NCI-H1048 (cell line): ENCODE data around the gene ZBTB20.

Experiments
- DNase-seq: peaks from one replicate; lab custom pipeline; 2025; lab: John Stamatoyannopoulos, UW

ZBTB20 gene

DNA sequence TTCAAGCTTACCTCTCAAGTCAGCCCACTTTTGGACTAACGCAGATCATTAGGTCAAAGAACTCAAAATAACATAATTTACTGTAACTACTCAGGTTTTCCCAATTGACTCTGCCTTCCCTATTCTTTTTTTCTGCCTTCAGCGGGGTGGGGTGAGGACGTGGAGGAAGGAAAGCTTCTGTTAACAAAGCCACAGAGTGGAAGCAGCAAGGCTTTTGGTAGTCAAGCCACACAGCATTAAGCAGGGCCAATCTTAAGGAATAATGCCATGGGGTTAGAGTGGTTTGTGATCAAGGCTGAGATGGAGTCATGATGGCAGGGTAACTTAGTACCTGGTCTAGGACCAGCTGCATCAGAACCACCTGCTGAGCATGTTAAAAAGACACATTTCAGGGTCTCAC, 575.7 kb downstream of the ZBTB20 start:
- DNase-seq, result no peak

DNA sequence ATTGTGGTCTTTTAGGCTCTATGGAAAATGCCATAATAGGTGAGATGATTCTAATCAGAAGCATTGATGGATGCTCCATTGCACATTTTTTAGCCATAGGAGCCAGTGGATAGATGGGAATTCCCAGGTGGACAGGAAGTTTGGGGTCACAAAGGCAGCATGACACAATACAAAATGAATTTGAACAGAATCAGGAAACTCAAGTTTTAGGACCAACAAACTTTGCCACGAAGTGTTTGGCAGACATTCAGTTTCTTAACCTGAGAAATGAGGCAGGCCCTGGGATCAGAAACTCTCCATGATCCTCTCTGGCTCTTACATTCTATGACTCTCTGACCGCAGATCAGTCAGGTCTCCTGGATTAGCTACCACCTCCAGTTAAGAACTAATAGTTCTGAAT, 577.9 kb downstream of the ZBTB20 start:
- no peak for DNase-seq

GRCh38 chr3:114567771-114568170, 579.3 kb downstream of the ZBTB20 start:
- DNase-seq, result no peak

DNA sequence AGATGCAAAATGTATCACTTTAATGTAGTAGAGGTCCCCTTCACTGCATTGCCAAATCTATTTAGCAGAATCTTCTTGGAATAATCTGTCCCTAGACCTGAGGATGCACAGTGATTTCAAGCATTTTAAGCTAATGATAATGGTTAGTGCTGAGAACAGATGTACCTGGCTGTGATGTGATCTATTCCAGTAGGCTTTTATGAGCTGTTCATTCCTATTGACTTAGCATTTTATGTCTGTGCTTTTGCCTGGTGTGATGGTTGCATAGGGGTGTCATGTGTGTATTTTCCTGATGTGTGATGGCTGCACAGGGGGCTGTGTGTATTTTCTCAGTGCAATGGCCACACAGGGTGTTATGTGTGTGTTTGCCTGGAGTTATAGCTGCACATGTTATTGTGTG, 580.3 kb downstream of the ZBTB20 start:
- DNase-seq, result no peak

GRCh38 chr3:114566162-114566755, 580.8 kb downstream of the ZBTB20 start:
- DNase-seq, result no peak

DNA sequence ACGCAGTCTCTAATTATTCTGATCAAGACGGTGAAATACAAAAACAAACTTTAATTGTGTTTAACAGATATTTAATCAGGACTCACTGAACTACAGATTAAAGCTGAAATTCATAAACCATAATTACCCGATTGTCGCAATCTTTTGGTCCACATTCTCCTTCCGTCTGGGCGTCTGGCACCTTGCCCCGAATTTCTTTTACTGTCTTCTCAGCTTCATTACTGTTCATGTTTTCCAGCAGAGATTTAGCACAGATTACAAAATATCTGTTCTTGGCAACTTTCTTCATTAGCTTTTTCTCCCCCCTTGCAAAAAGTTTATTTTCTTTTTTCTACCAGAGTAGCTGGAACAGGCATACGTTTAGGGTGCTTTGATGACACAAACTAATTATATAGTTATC, 581.9 kb downstream of the ZBTB20 start:
- DNase-seq, result no peak

DNA sequence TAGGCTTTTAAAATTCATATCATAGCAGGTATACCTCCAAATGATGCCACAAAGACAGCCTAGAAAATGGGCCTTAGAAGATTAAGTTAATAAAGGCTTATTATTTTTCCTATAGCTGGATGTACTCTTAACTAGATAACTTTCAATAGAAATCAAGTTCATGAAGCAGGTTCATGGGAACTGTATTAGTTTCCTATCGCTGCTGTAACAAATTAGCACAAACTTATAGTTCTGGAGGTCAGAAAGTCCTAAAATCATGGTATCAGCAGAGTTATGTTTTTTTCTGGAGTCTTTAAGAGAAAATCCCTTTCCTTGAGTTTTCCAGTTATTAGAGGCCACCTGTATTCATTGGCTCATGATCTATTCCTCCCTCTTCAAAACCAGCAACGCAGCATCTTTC, 583.4 kb downstream of the ZBTB20 start:
- DNase-seq, result no peak

DNA sequence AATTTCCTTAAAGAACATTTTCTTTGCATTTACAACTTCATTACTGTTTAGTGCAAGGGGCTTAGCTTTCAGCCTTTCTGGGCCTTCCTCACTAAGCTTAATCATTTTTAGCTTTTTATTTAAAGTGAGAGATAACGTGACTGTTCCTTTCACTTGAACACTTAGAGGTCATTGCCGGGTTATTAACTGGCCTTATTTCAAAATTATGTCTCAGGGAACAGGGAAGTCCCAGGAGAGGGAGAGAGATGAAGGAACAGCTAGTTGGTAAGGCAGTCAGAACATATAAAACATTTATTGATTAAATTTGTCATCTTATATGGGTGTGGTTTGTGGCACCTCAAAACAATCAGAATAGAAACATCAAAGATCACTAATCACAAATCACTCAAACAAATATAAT, 584.5 kb downstream of the ZBTB20 start:
- DNase-seq, result no peak

GRCh38 chr3:114558271-114558670, 588.8 kb downstream of the ZBTB20 start:
- no peak for DNase-seq

- DNase-seq, result no peak
Observed at GRCh38 chr3:114557791-114558190, 589.3 kb downstream of the ZBTB20 start.

DNA sequence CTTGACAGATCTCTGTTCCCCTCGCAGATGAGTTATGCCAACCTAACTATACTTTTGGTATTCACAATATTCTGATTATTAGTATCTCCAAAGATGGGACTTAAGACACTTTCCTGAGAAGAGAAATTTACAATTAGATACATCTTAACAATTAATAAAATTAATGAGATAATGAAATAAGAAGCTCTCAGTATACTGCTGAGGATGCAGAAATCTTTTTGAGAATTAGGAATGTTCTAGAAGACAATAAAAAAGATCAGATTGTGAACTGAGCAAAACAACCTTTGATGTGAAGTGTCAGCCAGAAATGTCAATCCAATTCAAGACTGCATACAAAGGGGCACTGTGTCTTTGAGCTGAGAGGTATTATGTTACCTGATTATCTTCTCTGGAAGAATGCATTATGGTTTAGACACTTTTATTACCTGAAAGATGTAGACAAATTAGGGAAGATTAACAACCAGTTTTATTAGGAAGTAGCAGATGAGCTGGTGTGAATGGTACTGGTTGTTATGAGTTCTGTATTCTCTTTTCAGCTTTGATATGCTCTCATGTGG, 590.4 kb downstream of the ZBTB20 start:
- DNase-seq, result peak; percentile 58

GRCh38 chr3:114554731-114555130, 592.4 kb downstream of the ZBTB20 start:
- no peak for DNase-seq

DNA sequence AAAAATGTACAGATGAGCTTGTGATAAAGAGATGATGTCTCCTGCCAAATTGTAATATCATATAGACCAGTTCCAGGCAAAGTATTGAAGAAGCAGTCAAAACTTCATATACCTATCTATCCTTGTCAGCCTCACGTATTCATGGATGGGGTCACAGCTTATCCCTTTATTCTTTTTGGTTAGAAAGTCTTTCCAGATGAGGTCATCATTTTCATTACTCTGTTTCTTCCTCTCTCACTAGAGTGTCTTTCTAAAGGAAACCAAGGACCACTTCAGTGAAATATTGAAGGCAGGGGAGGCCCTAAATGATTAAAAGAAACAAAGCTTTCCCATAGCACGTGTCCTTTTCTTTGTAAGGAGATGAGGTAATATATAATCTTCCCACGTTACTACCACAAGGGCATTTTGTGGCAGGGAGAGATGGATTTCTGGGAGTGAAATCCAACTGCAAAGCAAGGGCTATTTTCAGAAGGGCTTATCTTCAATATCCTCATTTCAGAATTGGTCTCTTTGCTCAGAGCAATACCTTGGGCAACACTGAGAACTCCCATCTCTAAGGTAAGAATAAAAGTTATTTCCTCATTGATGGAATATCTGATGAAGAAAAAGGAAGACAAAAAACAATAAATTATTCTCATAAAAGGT, 593.0 kb downstream of the ZBTB20 start:
- no peak for DNase-seq

- DNase-seq, result no peak
Observed at GRCh38 chr3:114552527-114552812, 594.6 kb downstream of the ZBTB20 start.

- DNase-seq, result no peak
Observed at GRCh38 chr3:114551770-114552526, 595.1 kb downstream of the ZBTB20 start.

DNA sequence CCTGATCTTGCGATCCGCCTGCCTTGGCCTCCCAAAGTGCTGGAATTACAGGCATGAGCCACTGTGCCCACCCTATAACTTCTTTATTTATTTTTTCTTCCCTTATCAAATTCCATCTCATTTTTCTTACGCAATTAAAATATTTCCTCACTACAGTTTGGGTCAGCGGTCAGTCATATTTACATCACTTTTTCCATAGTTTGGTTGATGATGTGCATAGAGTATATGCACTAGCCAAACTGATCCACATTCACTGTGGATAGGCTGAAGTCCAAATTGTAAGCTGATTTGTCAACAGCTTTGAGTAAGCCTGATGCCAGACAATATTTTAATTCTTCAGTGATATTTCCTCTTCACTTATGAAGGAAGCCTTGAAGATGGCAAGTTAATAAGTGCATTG, 596.9 kb downstream of the ZBTB20 start:
- DNase-seq, result no peak

- DNase-seq, result no peak
Observed at GRCh38 chr3:114545193-114545592, 601.9 kb downstream of the ZBTB20 start.

- DNase-seq, result no peak
Observed at GRCh38 chr3:114542359-114542758, 604.7 kb downstream of the ZBTB20 start.

- DNase-seq, result no peak
Observed at GRCh38 chr3:114539525-114539924, 607.6 kb downstream of the ZBTB20 start.

DNA sequence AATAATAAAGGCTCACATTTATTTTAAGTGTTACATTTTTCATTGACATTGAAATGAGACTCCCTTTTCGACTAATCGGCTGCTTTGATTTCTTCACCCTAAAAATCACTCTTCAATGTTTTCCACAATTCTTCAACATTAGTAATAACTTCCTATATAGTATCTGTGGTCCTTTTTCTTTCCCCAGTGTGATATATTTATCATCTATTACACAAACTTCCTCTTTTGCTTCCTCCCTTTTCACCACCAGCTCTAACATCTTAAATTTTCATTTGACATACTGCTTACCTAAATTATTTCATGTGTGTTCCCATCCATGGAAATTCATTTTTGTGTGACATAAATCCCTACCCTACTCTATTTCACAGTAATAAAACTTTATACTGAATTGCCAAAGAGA, 608.9 kb downstream of the ZBTB20 start:
- DNase-seq, result no peak

DNA sequence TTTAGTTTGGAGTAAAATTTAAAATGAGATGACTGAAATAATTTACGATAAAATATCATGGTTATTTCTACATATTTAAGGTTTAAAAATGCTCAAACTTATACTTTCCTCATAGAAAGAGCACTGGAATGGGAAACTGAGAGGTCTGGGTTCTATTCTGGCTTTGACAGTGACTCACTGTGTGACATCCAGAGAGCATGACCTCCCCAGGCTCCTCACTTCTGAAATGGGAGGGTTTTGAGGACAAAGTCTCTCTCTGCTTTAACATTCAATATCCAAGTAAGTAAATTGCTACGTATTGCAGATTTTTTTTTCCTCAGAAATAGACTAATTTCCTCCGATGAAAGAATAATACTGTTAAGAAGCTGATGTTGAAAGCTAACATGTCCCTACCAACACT, 618.6 kb downstream of the ZBTB20 start:
- no peak for DNase-seq

GRCh38 chr3:114527036-114527644, 619.9 kb downstream of the ZBTB20 start:
- DNase-seq, result no peak

GRCh38 chr3:114525278-114525677, 621.8 kb downstream of the ZBTB20 start:
- no peak for DNase-seq
